ENCODE data around the gene GATA3.

- TF ChIP-seq CTCF (IDR thresholded peaks at IDR 0.05), result no peak
- no peak for TF ChIP-seq ZFX (IDR thresholded peaks at IDR 0.05; ENCODE audit: borderline replicate concordance)
Measured at GRCh38 chr10:8112942-8113442, 58.5 kb downstream of the GATA3 start.

Measured in 22Rv1 (cell line).